Lung microvascular endothelial cell (primary cell): ENCODE results near the gene GDPGP1. TPM values are rescaled to one million over a fixed set of nuclear protein-coding genes. Genes with fewer than 3 reads are reported as not detected.
"Not testable (repeated sequence)": the region's sequence is repeated elsewhere in the genome, so short reads cannot be mapped to it uniquely, and the experiment has no call there.

ENCODE experiments used
- DNase-seq, 2 donors: peaks; one replicate each; pipeline versions ENCODE4 v3.0.0 to v3.0.0-alpha.2; 2010; ENCODE audit warnings: low read depth in 2 of 2
- total RNA-seq: library from RNA; depleted of rRNA; stranded (reverse); fragments of >200 nt; gene quantifications from 2 replicates; pipeline ENCODE4 v1.2.1, GENCODE V29; 2014

The GDPGP1 gene
- total RNA-seq, 1 donor from 2014 or later = 8.7 TPM

GRCh38 chr15:90259524-90259923 is 25.5 kb downstream of the GDPGP1 start:
- DNase-seq = peak; percentile 18 to 66

GRCh38 chr15:90260731-90261130 is 26.7 kb downstream of the GDPGP1 start:
- peak; percentile 57 to 85 for DNase-seq

- DNase-seq = peak; percentile 87 to 92
Measured at GRCh38 chr15:90261811-90262210, 27.8 kb downstream of the GDPGP1 start.

- DNase-seq = peak; percentile 12 to 37
Measured at GRCh38 chr15:90262426-90262825, 28.4 kb downstream of the GDPGP1 start.

- peak; percentile 36 to 57 for DNase-seq
Measured at GRCh38 chr15:90264671-90265070, 30.7 kb downstream of the GDPGP1 start.

- peak; percentile 93 to 95 for DNase-seq
Measured at GRCh38 chr15:90265271-90266060, 31.5 kb downstream of the GDPGP1 start, which contains the start of gene NGRN. NGRN (plus strand) TSS chr15:90265672; CDS start chr15:90265713, 41 bp downstream.

- DNase-seq = peak; percentile 37 to 48
Measured at GRCh38 chr15:90266061-90266431, 32.0 kb downstream of the GDPGP1 start.

- DNase-seq = peak; percentile 53 to 57
Measured at GRCh38 chr15:90266485-90266884, 32.5 kb downstream of the GDPGP1 start.

GRCh38 chr15:90268415-90268814 is 34.4 kb downstream of the GDPGP1 start:
- DNase-seq = no peak

- no peak for DNase-seq
Measured at GRCh38 chr15:90270502-90271150, 36.6 kb downstream of the GDPGP1 start.

GRCh38 chr15:90271459-90272166 is 37.6 kb downstream of the GDPGP1 start:
- DNase-seq = no peak

- not testable (repeated sequence) for DNase-seq
Measured at GRCh38 chr15:90278467-90278866, 44.5 kb downstream of the GDPGP1 start.

GRCh38 chr15:90280743-90281142 is 46.7 kb downstream of the GDPGP1 start:
- DNase-seq = not testable (repeated sequence)

- DNase-seq = not testable (repeated sequence)
Measured at GRCh38 chr15:90281637-90282036, 47.6 kb downstream of the GDPGP1 start.

- DNase-seq = peak; percentile 65 to 79
Measured at GRCh38 chr15:90286678-90287077, 52.7 kb downstream of the GDPGP1 start.

- no peak for DNase-seq
Measured at GRCh38 chr15:90287101-90287500, 53.1 kb downstream of the GDPGP1 start.

- DNase-seq = no peak
Measured at GRCh38 chr15:90287946-90288345, 53.9 kb downstream of the GDPGP1 start.

- DNase-seq = peak in 1 of 2 donors; percentile 24
Measured at GRCh38 chr15:90291679-90292356, 57.8 kb downstream of the GDPGP1 start.

GRCh38 chr15:90293040-90293810 is 59.2 kb downstream of the GDPGP1 start:
- DNase-seq = peak; percentile 55 to 62

GRCh38 chr15:90294159-90294558 is 60.1 kb downstream of the GDPGP1 start:
- DNase-seq = no peak
